Heart right ventricle (tissue), 16 donors: ENCODE data around the gene PROM2. TPM values are rescaled to one million over a fixed set of nuclear protein-coding genes. Genes with fewer than 3 reads are reported as not detected.

ENCODE experiments used
- ATAC-seq, 8 donors: fragments of 200-7000 bp; cut with Tn5 transposase; one replicate each; pipeline ENCODE4 v1.9.1; 2020; ENCODE audit warnings: mild to moderate bottlenecking in 8 of 8, moderate library complexity in 8 of 8, moderate number of reproducible peaks in 1 of 8
- DNase-seq, 2 donors: peaks; one replicate each; pipeline ENCODE4 v3.0.0-alpha.2; 2020
- H3K27ac ChIP-seq, 10 donors: fragments of 200-600 bp; sonication (generic) in 2 of 10; one replicate each; pipeline versions ENCODE4 v1.5.0 to v1.8.0; 2020 to 2022; ENCODE audit warnings: mild to moderate bottlenecking in 3 of 10
- H3K27me3 ChIP-seq, 7 donors: fragments of 200-600 bp; one replicate each; pipeline ENCODE4 v1.8.0; 2021 to 2022; ENCODE audit warnings: mild to moderate bottlenecking in 2 of 7
- H3K36me3 ChIP-seq, 9 donors: fragments of 200-600 bp; sonication (generic) in 1 of 9; one replicate each; pipeline versions ENCODE4 v1.5.0 to v1.8.0; 2020 to 2022; ENCODE audit warnings: mild to moderate bottlenecking in 2 of 9
- H3K4me1 ChIP-seq, 9 donors: fragments of 200-600 bp; sonication (generic) in 1 of 9; one replicate each; pipeline versions ENCODE4 v1.5.0 to v1.8.0; 2020 to 2022; ENCODE audit warnings: mild to moderate bottlenecking in 4 of 9
- H3K4me3 ChIP-seq, 10 donors: fragments of 200-600 bp; sonication (generic) in 2 of 10; one replicate each; pipeline versions ENCODE4 v1.5.0 to v1.8.0; 2020 to 2022; ENCODE audit warnings: mild to moderate bottlenecking in 7 of 10, moderate library complexity in 2 of 10
- H3K9me3 ChIP-seq, 11 donors: fragments of 200-600 bp in 10 of 11; sonication (generic) in 2 of 11; one replicate each; pipeline versions ENCODE4 v1.5.0 to v1.8.0; 2013 to 2022; ENCODE audit warnings: mild to moderate bottlenecking in 2 of 11, control low read depth in 1 of 11, moderate library complexity in 1 of 11
- CTCF ChIP-seq, 9 donors: fragments of 200-600 bp; sonication (generic) in 2 of 9; IDR thresholded peaks; one replicate each; pipeline versions ENCODE4 v1.5.0 to v1.8.0; 2021 to 2022; ENCODE audit warnings: antibody characterized with exemption in 9 of 9, mild to moderate bottlenecking in 5 of 9, moderate library complexity in 1 of 9
- WGBS, 2 donors: extraction: QIAGEN DNeasy Blood & Tissue Kit; methylation state at CpG; one replicate each; pipeline ENCODE4 v1.1.7; 2013; ENCODE audit warnings: inconsistent platforms in 1 of 2; 5-methylcytosine and 5-hydroxymethylcytosine counted together
- intact Hi-C, 10 donors: fragments of 100-400 bp; cut with DNase I; formaldehyde crosslinking; loops; one replicate each; pipeline versions ENCODE4 v1.11.1 to v1.14.2; 2022
- polyA plus RNA-seq, 2 donors: library from polyadenylated mRNA; stranded (reverse); fragments of 200-250 nt; gene quantifications; one replicate each; pipeline ENCODE4 v1.2.3, GENCODE V29; 2013
- total RNA-seq, 10 donors: library from RNA; stranded (reverse); fragmentation: NEBNext Ultra II Directional in 3 of 10; extraction: Animal tissue kit (Norgen Biotek cat#: 25700) in 3 of 10; gene quantifications; one replicate each; pipeline versions ENCODE4 v1.2.1 to v1.2.4, GENCODE V29; 2021 to 2023
- donor health status: Arrhythmogenic right ventricular cardiomyopathy.
- donor health status: ischemic (EF 13 %, LVEDD 7.1; RV severe dilation, severe dysfunction).
- donor health status: healthy with polysubstance abuse.
- donor health status: DM: no; HTN: yes; CAD: no.
- donor health status: DM: no; HTN: no; CAD: no.
- donor health status: ischemic (EF 25% LVEDD 6.9; RV normal size, moderate dysfunction).
- donor health status: ischemic (EF 25% LVEDD 5.7; RV mildly dilated, moderate dysfunction).
- donor health status: healthy.
- donor health status: DM: yes; HTN: yes; CAD: no.
- donor health status: Ischemic cardiomyopathy.
- donor health status: ischemic (EF 35%, LVEDD 5.7; RV mildly dilated, moderate dysfunction).
- donor health status: nonischemic (EF 11% LVEDD 7.7; RV severe dilation, severe dysfunction).
- donor health status: DM: yes; HTN: yes; CAD: no.
- donor health status: PGD.
- donor health status: ischemic (EF 29% LVEDD 5.4; RV normal size, mild dysfunction).
- donor health status: nonischemic (EF 23%, LVEDD 6.1; RV moderate dilation, normal function).

PROM2 gene
- total and polyA plus RNA-seq, 12 donors = 0.32 to 3.4 (median 0.94) TPM

- TF ChIP-seq CTCF (IDR thresholded peaks at IDR 0.05) = peak; percentile 21 to 65 (median 56)
These were observed 40.8 kb downstream of the PROM2 start for GRCh38 chr2:95314964-95315611.

GRCh38 chr2:95315801-95316411 lies 41.7 kb downstream of the PROM2 start:
- Histone ChIP-seq H3K27ac (no peak overlapping the region), H3K4me3 (no peak overlapping the region), H3K36me3 (no peaks in the 10 kb centered on the region), H3K9me3 (no peaks in the 10 kb centered on the region), H3K27me3 (peaks cover 0 to 25% (median 6%) of the 10 kb centered on the region in 7 donors), H3K4me1 (no peaks in the 10 kb centered on the region)
- intact Hi-C loops = loop anchor here in 9 of 10 donors (1.0 to 10.0 kb wide), 7 partner anchors 81 to 124 kb away; no protein-coding TSS in a partner anchor
- TF ChIP-seq CTCF (IDR thresholded peaks at IDR 0.05) = no peak
- DNase-seq (no peak), ATAC-seq (no peak)
- WGBS, 2 donors = 85 to 89% methylated on average over 19 of the region's 19 CpGs

More at GRCh38 chr2:95314964-95315611, 40.8 kb downstream of the PROM2 start:
- no peaks in the 10 kb centered on the region for H3K36me3 ChIP-seq
- intact Hi-C loops = loop anchor here in 9 of 10 donors (1.0 to 10.0 kb wide), 7 partner anchors 80 to 123 kb away; no protein-coding TSS in a partner anchor
- 70% methylated on average over 16 of the region's 16 CpGs for WGBS, 2 donors
- ATAC-seq (peak in 5 of 8 donors; percentile 17 to 74 (median 66)), DNase-seq (peak in 1 of 2 donors; percentile 32)
- H3K4me3 ChIP-seq = no peak overlapping the region
- H3K9me3 ChIP-seq = no peaks in the 10 kb centered on the region
- no peak overlapping the region for H3K27ac ChIP-seq
- peaks cover 0 to 32% (median 6%) of the 10 kb centered on the region in 7 donors for H3K27me3 ChIP-seq
- H3K4me1 ChIP-seq = no peaks in the 10 kb centered on the region

- H3K4me1 ChIP-seq = no peaks in the 10 kb centered on the region
- no peaks in the 10 kb centered on the region for H3K36me3 ChIP-seq
- intact Hi-C loops = loop anchor here in 7 of 10 donors (5.0 to 10.0 kb wide), 4 partner anchors 82 to 124 kb away; no protein-coding TSS in a partner anchor
- peaks cover 0 to 21% (median 6%) of the 10 kb centered on the region in 7 donors for H3K27me3 ChIP-seq
- ATAC-seq (no peak), DNase-seq (peak in 1 of 2 donors; percentile 0)
- 72 to 75% methylated on average over 8 of the region's 8 CpGs for WGBS, 2 donors
- TF ChIP-seq CTCF (IDR thresholded peaks at IDR 0.05) = no peak
- H3K9me3 ChIP-seq = no peaks in the 10 kb centered on the region
- H3K27ac ChIP-seq = no peak overlapping the region
- H3K4me3 ChIP-seq = no peak overlapping the region
These were observed 42.3 kb downstream of the PROM2 start for GRCh38 chr2:95316466-95317122.

- intact Hi-C loops = loop anchor here in 7 of 10 donors (5.0 to 10.0 kb wide), 4 partner anchors 82 to 125 kb away; no protein-coding TSS in a partner anchor
- peaks cover 0 to 16% (median 3%) of the 10 kb centered on the region in 7 donors for H3K27me3 ChIP-seq
- ATAC-seq (no peak), DNase-seq (no peak)
- TF ChIP-seq CTCF (IDR thresholded peaks at IDR 0.05) = no peak
- H3K4me3 ChIP-seq = no peak overlapping the region
- H3K27ac ChIP-seq = no peak overlapping the region
- WGBS, 2 donors = 57 to 67% methylated on average over 6 of the region's 6 CpGs
- no peaks in the 10 kb centered on the region for H3K4me1 ChIP-seq
- no peaks in the 10 kb centered on the region for H3K9me3 ChIP-seq
- H3K36me3 ChIP-seq = no peaks in the 10 kb centered on the region
These were observed 42.9 kb downstream of the PROM2 start for GRCh38 chr2:95317123-95317500.
